GM12872 (cell line): ENCODE results near the gene MGAT4A.

Experiments used
- TF ChIP-seq, protein P1 (sequence below): IDR thresholded peaks from 3 replicates; pipeline ENCODE4 v1.5.1; 2011; ENCODE audit warnings: low read depth, mild to moderate bottlenecking, low read length, moderate library complexity; ENCODE audit not compliant: insufficient read depth

MGAT4A gene

GRCh38 chr2:98648451-98648850, 82.5 kb downstream of the MGAT4A start:
- TF ChIP-seq, protein P1, sequence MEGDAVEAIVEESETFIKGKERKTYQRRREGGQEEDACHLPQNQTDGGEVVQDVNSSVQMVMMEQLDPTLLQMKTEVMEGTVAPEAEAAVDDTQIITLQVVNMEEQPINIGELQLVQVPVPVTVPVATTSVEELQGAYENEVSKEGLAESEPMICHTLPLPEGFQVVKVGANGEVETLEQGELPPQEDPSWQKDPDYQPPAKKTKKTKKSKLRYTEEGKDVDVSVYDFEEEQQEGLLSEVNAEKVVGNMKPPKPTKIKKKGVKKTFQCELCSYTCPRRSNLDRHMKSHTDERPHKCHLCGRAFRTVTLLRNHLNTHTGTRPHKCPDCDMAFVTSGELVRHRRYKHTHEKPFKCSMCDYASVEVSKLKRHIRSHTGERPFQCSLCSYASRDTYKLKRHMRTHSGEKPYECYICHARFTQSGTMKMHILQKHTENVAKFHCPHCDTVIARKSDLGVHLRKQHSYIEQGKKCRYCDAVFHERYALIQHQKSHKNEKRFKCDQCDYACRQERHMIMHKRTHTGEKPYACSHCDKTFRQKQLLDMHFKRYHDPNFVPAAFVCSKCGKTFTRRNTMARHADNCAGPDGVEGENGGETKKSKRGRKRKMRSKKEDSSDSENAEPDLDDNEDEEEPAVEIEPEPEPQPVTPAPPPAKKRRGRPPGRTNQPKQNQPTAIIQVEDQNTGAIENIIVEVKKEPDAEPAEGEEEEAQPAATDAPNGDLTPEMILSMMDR, result no peak

GRCh38 chr2:98647636-98648035, 83.3 kb downstream of the MGAT4A start:
- TF ChIP-seq, protein P1, result no peak

DNA sequence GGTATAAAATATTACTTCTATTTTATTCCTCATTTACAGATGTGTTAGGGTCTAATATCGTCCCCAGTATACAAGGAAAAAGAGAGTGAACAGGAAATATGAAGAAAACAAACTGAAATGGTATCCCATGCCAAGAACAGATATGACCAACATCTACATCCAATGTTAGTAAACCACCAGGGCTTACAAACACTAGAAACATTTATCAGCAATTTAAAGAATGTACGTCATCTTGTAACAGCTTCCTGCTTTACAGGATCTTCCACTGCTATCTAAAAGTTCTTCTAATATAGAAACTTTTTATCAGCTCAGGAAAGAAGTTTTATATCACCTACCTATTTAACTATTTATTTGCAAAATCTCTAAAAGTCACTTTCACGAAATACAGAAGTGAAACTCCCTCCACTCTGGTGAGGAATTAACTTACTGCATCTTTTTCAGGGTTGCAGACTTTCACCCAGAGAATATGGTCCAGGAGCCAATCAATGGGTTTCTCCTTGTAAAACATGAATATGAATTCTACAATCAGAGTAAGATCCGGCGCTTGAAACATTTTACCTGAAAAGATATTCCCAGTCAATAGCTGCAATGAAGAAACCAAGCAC, 87.3 kb downstream of the MGAT4A start:
- TF ChIP-seq, protein P1, result no peak

GRCh38 chr2:98637401-98638147, 93.4 kb downstream of the MGAT4A start:
- TF ChIP-seq, protein P1, result no peak

DNA sequence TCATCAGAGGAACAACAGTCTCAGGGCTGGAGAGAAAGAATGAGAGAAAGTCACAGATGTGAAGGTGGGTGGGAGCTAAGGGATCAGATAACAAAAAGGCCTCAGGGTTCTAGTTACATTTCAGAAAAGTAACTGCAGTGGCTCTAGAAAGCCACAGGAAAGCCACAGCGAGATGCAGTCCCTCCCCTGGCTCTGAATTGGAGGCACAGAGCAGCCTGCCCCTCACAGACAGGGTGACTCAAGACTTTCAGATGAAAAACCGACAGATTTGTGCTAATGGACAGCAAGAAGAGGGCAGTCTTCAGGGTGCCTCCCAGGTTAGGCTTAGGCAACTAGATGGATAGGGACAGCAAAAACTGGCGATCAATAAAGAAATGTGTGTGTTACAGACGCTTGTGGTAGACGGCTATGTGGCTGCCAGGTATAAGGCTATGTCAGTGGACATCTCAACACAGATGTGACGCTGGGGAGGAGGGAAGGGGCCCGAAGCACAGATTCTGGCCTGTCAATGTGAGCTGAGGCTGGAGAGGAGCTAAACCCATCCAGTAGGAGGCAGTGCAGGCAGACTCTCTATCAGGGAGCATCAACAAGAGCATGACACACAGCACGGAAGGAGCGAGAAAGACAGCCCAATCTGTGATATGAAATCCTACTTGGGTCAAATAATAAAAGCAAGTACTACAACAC, 96.4 kb downstream of the MGAT4A start:
- TF ChIP-seq, protein P1, result peak; percentile 44; the same call in 2 of the 3 replicates

DNA sequence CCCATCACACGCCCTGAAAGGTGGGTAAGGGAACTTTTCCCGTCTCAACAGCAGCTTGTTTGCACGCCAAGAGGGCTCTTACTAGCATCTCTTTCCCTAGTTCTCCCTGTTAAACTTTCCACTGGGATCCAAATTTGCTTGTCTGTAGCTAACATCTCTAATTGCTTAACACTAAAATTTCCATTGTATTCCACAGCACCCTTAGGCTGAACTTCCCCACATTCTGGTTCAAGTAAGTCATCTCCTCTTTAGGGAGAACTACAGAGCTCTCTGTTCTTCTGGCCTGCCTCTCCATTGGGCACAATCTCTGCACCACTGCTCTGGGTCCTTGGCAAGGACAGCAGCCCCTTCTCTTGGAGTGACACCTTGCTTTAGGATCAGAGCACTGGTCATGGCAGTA, 98.6 kb downstream of the MGAT4A start:
- TF ChIP-seq, protein P1, result no peak

DNA sequence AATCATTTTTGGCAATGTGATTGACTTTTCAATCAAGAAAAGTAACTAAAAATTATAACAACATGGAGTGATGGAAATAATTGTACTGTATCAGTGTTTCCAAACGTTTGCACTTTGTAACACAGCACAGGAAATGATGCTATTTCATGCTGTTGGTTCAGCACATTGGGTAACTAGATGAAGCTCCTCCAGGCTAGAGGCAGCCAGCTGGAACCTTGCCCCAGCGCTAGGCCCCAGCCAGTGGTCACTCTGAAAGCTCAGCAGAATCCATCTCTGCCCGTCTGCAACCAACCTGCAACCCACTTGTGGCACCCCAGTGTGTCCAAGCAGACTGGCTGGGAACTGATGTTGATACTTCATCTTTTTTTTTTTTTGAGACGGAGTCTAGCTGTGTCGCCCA, 107.3 kb downstream of the MGAT4A start:
- TF ChIP-seq, protein P1, result no peak
